Liver (tissue), 9 donors: ENCODE measurements around the gene GRIN2A. TPM values are rescaled to one million over a fixed set of nuclear protein-coding genes. Genes with fewer than 3 reads are reported as not detected.

Source experiments
- DNase-seq: peaks from one replicate; pipeline ENCODE4 v3.0.0-alpha.2; 2017; ENCODE audit warnings: low spot score
- H3K27ac ChIP-seq, 2 donors: one replicate each; pipeline ENCODE4 v1.7.0; 2013; ENCODE audit warnings: inconsistent platforms in 2 of 2, low read length in 2 of 2, control low read depth in 1 of 2, low read depth in 1 of 2, mild to moderate bottlenecking in 1 of 2
- H3K27me3 ChIP-seq, 4 donors: one replicate each; pipeline versions ENCODE4 v1.6.1 to v1.7.0; 2013; ENCODE audit warnings: low read length in 3 of 4, inconsistent platforms in 1 of 4, mild to moderate bottlenecking in 1 of 4, moderate library complexity in 1 of 4; ENCODE audit not compliant: control insufficient read depth in 4 of 4, insufficient read depth in 4 of 4
- H3K36me3 ChIP-seq, 4 donors: one replicate each; pipeline versions ENCODE4 v1.6.1 to v1.7.0; 2013; ENCODE audit warnings: low read length in 3 of 4, mild to moderate bottlenecking in 3 of 4, low read depth in 1 of 4, moderate library complexity in 1 of 4; ENCODE audit not compliant: control insufficient read depth in 4 of 4, insufficient read depth in 3 of 4
- H3K4me1 ChIP-seq, 4 donors: one replicate each; pipeline versions ENCODE4 v1.6.1 to v1.7.0; 2013; ENCODE audit warnings: low read length in 3 of 4, mild to moderate bottlenecking in 3 of 4, moderate library complexity in 1 of 4; ENCODE audit not compliant: control insufficient read depth in 4 of 4, insufficient read depth in 4 of 4
- H3K4me3 ChIP-seq, 3 donors: one replicate each; pipeline versions ENCODE4 v1.6.1 to v1.7.0; 2013; ENCODE audit warnings: low read length in 3 of 3, control low read depth in 1 of 3, low read depth in 1 of 3, mild to moderate bottlenecking in 1 of 3
- H3K9ac ChIP-seq, 2 donors: one replicate each; pipeline ENCODE4 v1.7.0; 2013; ENCODE audit warnings: low read length in 2 of 2, mild to moderate bottlenecking in 2 of 2, moderate library complexity in 2 of 2, control low read depth in 1 of 2, low read depth in 1 of 2
- H3K9me3 ChIP-seq, 4 donors: one replicate each; pipeline versions ENCODE4 v1.6.1 to v1.7.0; 2013; ENCODE audit warnings: low read length in 3 of 4; ENCODE audit not compliant: control insufficient read depth in 4 of 4
- EGR1 ChIP-seq, 2 donors: IDR thresholded peaks; 2 replicates each; pipeline ENCODE4 v1.6.1; 2016 to 2018; ENCODE audit warnings: antibody characterized with exemption in 2 of 2, low read depth in 2 of 2
- FOXA1 ChIP-seq: IDR thresholded peaks from 2 replicates; pipeline ENCODE4 v1.6.1; 2016; ENCODE audit warnings: antibody characterized with exemption
- FOXA2 ChIP-seq: IDR thresholded peaks from 2 replicates; pipeline ENCODE4 v1.6.1; 2016; ENCODE audit warnings: antibody characterized with exemption
- GABPA ChIP-seq, 2 donors: IDR thresholded peaks in 1 of 2; conservative IDR thresholded peaks in 1 of 2; 2 replicates each; pipeline ENCODE4 v1.6.1; 2016; ENCODE audit warnings: antibody characterized with exemption in 2 of 2, mild to moderate bottlenecking in 1 of 2, moderate library complexity in 1 of 2
- HNF4A ChIP-seq, 2 donors: conservative IDR thresholded peaks; 2 replicates each; pipeline ENCODE4 v1.6.1; 2016; ENCODE audit warnings: antibody characterized with exemption in 2 of 2, mild to moderate bottlenecking in 2 of 2
- HNF4G ChIP-seq: IDR thresholded peaks from 2 replicates; pipeline ENCODE4 v1.6.1; 2016; ENCODE audit warnings: antibody characterized with exemption
- JUND ChIP-seq, 2 donors: IDR thresholded peaks; 2 replicates each; pipeline ENCODE4 v1.6.1; 2016; ENCODE audit warnings: antibody characterized with exemption in 2 of 2
- NR2F2 ChIP-seq: IDR thresholded peaks from 2 replicates; pipeline ENCODE4 v1.6.1; 2016; ENCODE audit warnings: antibody characterized with exemption
- RAD21 ChIP-seq, 2 donors: IDR thresholded peaks; 2 replicates each; pipeline ENCODE4 v1.6.1; 2016; ENCODE audit warnings: antibody characterized with exemption in 2 of 2, mild to moderate bottlenecking in 2 of 2
- RXRA ChIP-seq, 2 donors: IDR thresholded peaks; 2 replicates each; pipeline ENCODE4 v1.6.1; 2017 to 2018; ENCODE audit warnings: antibody characterized with exemption in 2 of 2, mild to moderate bottlenecking in 1 of 2
- SP1 ChIP-seq: IDR thresholded peaks from 2 replicates; pipeline ENCODE4 v1.6.1; 2018; ENCODE audit warnings: antibody characterized with exemption, mild to moderate bottlenecking
- TAF1 ChIP-seq: conservative IDR thresholded peaks from 2 replicates; pipeline ENCODE4 v1.6.1; 2016; ENCODE audit warnings: antibody characterized with exemption, mild to moderate bottlenecking
- YY1 ChIP-seq: IDR thresholded peaks from 2 replicates; pipeline ENCODE4 v1.6.1; 2016; ENCODE audit warnings: antibody characterized with exemption, mild to moderate bottlenecking
- WGBS: extraction: QIAGEN DNeasy Blood & Tissue Kit; methylation state at CpG from one replicate; pipeline ENCODE4 v1.1.7; 2013; 5-methylcytosine and 5-hydroxymethylcytosine counted together
- polyA plus RNA-seq, 2 donors: library from polyadenylated mRNA; stranded (reverse) in 1 of 2; unstranded in 1 of 2; fragments of 200-250 nt in 1 of 2; fragments of >200 nt in 1 of 2; fragmentation: Nextera tagmentation in 1 of 2; extraction: Ambion mirVana in 1 of 2; gene quantifications; one replicate each; pipeline versions ENCODE4 v1.2.1 to v1.2.3, GENCODE V29; 2013 to 2015
- total RNA-seq, 2 donors: library from RNA; depleted of rRNA; stranded (reverse); fragments of >200 nt; gene quantifications; one replicate each; pipeline ENCODE4 v1.2.3, GENCODE V29; 2014
- TF ChIP-seq, protein P1 (sequence below): IDR thresholded peaks from 2 replicates; pipeline ENCODE4 v1.6.1; 2016; ENCODE audit warnings: antibody characterized with exemption, mild to moderate bottlenecking
- TF ChIP-seq, protein P2 (sequence below): IDR thresholded peaks from 2 replicates; pipeline ENCODE4 v1.6.1; 2016; ENCODE audit warnings: antibody characterized with exemption
- TF ChIP-seq, protein P3 (sequence below): IDR thresholded peaks from 2 replicates; pipeline ENCODE4 v1.6.1; 2016; ENCODE audit warnings: antibody characterized with exemption
- TF ChIP-seq, protein P4 (sequence below): IDR thresholded peaks from 2 replicates; pipeline ENCODE4 v1.6.1; 2016; ENCODE audit warnings: antibody characterized with exemption
- TF ChIP-seq, protein P5 (sequence below): fragments of 150-350 bp; IDR thresholded peaks from 2 replicates; pipeline ENCODE4 v1.5.1; 2017; ENCODE audit warnings: improper control_type of control experiment, low read depth, low read length; ENCODE audit not compliant: missing input control
- donor health status: healthy.
- donor health status: healthy.
- donor health status: healthy.
- donor health status: healthy.
- donor health status: healthy.

The GRIN2A gene
- total and polyA plus RNA-seq, 4 donors = under 0.01 to 0.08 (median 0.07) TPM; not detected in 1

DNA sequence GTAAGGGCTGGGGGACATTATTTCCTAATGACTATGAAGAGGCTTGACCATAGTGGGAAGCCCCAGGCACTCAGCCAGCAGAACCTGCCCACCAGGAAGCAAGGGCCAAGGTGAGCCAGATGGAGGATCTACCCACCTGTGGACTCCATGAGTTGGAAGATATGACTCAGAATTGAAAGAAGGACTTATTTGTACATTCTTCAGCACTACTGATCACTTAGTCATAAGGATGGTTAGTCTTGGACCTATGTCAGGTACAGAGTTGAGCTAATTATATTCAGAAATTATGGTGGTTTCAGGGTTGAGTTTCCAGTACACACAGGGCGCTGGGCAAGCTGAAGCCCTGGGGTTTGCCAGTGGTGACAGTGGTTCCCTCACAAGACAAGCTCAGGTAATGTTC is 24.0 kb upstream of the GRIN2A start:
- H3K27ac ChIP-seq = no peak overlapping the region
- peaks cover 0 to 3% (median 0%) of the 10 kb centered on the region in 4 donors for H3K27me3 ChIP-seq
- H3K4me1 ChIP-seq = no peaks in the 10 kb centered on the region
- no peak overlapping the region for H3K9ac ChIP-seq
- peaks cover 0 to 8% (median 0%) of the 10 kb centered on the region in 4 donors for H3K9me3 ChIP-seq
- no peak overlapping the region for H3K4me3 ChIP-seq
- no peaks in the 10 kb centered on the region for H3K36me3 ChIP-seq
- TF ChIP-seq FOXA1 (no peak), JUND (IDR thresholded peaks at IDR 0.05) (no peak), HNF4G (no peak), FOXA2 (no peak), RAD21 (IDR thresholded peaks at IDR 0.05) (no peak), EGR1 (IDR thresholded peaks at IDR 0.05; ENCODE audit: low read depth in 2 of 2) (no peak), YY1 (no peak), HNF4A (conservative IDR thresholded peaks at IDR 0.05) (no peak), SP1 (no peak), NR2F2 (no peak), RXRA (IDR thresholded peaks at IDR 0.05) (no peak), GABPA (IDR thresholded peaks at IDR 0.05 in 1 of 2, conservative IDR thresholded peaks at IDR 0.05 in 1 of 2) (no peak), TAF1 (no peak)
- TF ChIP-seq, protein P1, sequence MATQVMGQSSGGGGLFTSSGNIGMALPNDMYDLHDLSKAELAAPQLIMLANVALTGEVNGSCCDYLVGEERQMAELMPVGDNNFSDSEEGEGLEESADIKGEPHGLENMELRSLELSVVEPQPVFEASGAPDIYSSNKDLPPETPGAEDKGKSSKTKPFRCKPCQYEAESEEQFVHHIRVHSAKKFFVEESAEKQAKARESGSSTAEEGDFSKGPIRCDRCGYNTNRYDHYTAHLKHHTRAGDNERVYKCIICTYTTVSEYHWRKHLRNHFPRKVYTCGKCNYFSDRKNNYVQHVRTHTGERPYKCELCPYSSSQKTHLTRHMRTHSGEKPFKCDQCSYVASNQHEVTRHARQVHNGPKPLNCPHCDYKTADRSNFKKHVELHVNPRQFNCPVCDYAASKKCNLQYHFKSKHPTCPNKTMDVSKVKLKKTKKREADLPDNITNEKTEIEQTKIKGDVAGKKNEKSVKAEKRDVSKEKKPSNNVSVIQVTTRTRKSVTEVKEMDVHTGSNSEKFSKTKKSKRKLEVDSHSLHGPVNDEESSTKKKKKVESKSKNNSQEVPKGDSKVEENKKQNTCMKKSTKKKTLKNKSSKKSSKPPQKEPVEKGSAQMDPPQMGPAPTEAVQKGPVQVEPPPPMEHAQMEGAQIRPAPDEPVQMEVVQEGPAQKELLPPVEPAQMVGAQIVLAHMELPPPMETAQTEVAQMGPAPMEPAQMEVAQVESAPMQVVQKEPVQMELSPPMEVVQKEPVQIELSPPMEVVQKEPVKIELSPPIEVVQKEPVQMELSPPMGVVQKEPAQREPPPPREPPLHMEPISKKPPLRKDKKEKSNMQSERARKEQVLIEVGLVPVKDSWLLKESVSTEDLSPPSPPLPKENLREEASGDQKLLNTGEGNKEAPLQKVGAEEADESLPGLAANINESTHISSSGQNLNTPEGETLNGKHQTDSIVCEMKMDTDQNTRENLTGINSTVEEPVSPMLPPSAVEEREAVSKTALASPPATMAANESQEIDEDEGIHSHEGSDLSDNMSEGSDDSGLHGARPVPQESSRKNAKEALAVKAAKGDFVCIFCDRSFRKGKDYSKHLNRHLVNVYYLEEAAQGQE = no peak
- TF ChIP-seq, protein P2, sequence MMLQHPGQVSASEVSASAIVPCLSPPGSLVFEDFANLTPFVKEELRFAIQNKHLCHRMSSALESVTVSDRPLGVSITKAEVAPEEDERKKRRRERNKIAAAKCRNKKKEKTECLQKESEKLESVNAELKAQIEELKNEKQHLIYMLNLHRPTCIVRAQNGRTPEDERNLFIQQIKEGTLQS = no peak
- TF ChIP-seq, protein P3, sequence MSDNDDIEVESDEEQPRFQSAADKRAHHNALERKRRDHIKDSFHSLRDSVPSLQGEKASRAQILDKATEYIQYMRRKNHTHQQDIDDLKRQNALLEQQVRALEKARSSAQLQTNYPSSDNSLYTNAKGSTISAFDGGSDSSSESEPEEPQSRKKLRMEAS = no peak
- TF ChIP-seq, protein P4, sequence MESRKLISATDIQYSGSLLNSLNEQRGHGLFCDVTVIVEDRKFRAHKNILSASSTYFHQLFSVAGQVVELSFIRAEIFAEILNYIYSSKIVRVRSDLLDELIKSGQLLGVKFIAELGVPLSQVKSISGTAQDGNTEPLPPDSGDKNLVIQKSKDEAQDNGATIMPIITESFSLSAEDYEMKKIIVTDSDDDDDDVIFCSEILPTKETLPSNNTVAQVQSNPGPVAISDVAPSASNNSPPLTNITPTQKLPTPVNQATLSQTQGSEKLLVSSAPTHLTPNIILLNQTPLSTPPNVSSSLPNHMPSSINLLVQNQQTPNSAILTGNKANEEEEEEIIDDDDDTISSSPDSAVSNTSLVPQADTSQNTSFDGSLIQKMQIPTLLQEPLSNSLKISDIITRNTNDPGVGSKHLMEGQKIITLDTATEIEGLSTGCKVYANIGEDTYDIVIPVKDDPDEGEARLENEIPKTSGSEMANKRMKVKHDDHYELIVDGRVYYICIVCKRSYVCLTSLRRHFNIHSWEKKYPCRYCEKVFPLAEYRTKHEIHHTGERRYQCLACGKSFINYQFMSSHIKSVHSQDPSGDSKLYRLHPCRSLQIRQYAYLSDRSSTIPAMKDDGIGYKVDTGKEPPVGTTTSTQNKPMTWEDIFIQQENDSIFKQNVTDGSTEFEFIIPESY = no peak
- TF ChIP-seq, protein P5, sequence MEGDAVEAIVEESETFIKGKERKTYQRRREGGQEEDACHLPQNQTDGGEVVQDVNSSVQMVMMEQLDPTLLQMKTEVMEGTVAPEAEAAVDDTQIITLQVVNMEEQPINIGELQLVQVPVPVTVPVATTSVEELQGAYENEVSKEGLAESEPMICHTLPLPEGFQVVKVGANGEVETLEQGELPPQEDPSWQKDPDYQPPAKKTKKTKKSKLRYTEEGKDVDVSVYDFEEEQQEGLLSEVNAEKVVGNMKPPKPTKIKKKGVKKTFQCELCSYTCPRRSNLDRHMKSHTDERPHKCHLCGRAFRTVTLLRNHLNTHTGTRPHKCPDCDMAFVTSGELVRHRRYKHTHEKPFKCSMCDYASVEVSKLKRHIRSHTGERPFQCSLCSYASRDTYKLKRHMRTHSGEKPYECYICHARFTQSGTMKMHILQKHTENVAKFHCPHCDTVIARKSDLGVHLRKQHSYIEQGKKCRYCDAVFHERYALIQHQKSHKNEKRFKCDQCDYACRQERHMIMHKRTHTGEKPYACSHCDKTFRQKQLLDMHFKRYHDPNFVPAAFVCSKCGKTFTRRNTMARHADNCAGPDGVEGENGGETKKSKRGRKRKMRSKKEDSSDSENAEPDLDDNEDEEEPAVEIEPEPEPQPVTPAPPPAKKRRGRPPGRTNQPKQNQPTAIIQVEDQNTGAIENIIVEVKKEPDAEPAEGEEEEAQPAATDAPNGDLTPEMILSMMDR = no peak
- DNase-seq = no peak
- 91% methylated on average over 1 of the region's 1 CpG for WGBS
